Measurements from ENCODE around the gene CDAN1.

CDAN1 gene

GRCh38 chr15:42741710-42742109 lies 4.8 kb upstream of the CDAN1 start:
- H3K4me3 Mint-ChIP-seq: no peak overlapping the region

GRCh38 chr15:42737529-42738328 lies 801 bp upstream of the CDAN1 start:
- Mint-ChIP-seq H3K9me3 (ENCODE audit: low read depth) (no peaks in the 10 kb centered on the region), H3K36me3 (no peaks in the 10 kb centered on the region), H3K27ac (peak overlapping the region; percentile 72), H3K4me3 (peak overlapping the region; percentile 85), H3K27me3 (no peaks in the 10 kb centered on the region), H3K4me1 (ENCODE audit: low read depth) (peaks cover 9% of the 10 kb centered on the region)

More at GRCh38 chr15:42741710-42742109, 4.8 kb upstream of the CDAN1 start:
- peaks cover 5% of the 10 kb centered on the region for H3K36me3 Mint-ChIP-seq
- no peak overlapping the region for H3K27ac Mint-ChIP-seq
- H3K27me3 Mint-ChIP-seq: no peaks in the 10 kb centered on the region
- no peaks in the 10 kb centered on the region for H3K9me3 Mint-ChIP-seq (ENCODE audit: low read depth)
- H3K4me1 Mint-ChIP-seq (ENCODE audit: low read depth): peaks cover 4% of the 10 kb centered on the region

- no peaks in the 10 kb centered on the region for H3K27me3 Mint-ChIP-seq
- H3K27ac Mint-ChIP-seq: peak overlapping the region; percentile 28
- peak overlapping the region; percentile 85 for H3K4me3 Mint-ChIP-seq
- no peaks in the 10 kb centered on the region for H3K9me3 Mint-ChIP-seq (ENCODE audit: low read depth)
- H3K36me3 Mint-ChIP-seq: peaks cover 2% of the 10 kb centered on the region
- peaks cover 9% of the 10 kb centered on the region for H3K4me1 Mint-ChIP-seq (ENCODE audit: low read depth)
These were observed 643 bp downstream of the CDAN1 start for GRCh38 chr15:42736178-42736792.

GRCh38 chr15:42735382-42736165 lies 1.4 kb downstream of the CDAN1 start:
- Mint-ChIP-seq H3K4me3 (peak overlapping the region; percentile 83), H3K27me3 (no peaks in the 10 kb centered on the region), H3K9me3 (ENCODE audit: low read depth) (no peaks in the 10 kb centered on the region), H3K4me1 (ENCODE audit: low read depth) (peaks cover 9% of the 10 kb centered on the region), H3K27ac (peak overlapping the region; percentile 28), H3K36me3 (peaks cover 4% of the 10 kb centered on the region)

GRCh38 chr15:42734076-42734672 lies 2.8 kb downstream of the CDAN1 start:
- Mint-ChIP-seq H3K36me3 (peaks cover 6% of the 10 kb centered on the region), H3K4me1 (ENCODE audit: low read depth) (peaks cover 9% of the 10 kb centered on the region), H3K4me3 (peak overlapping the region; percentile 67), H3K9me3 (ENCODE audit: low read depth) (no peaks in the 10 kb centered on the region), H3K27ac (peak overlapping the region; percentile 58), H3K27me3 (no peaks in the 10 kb centered on the region)

GRCh38 chr15:42733027-42733426 lies 3.9 kb downstream of the CDAN1 start:
- Mint-ChIP-seq H3K4me1 (ENCODE audit: low read depth) (peaks cover 9% of the 10 kb centered on the region), H3K9me3 (ENCODE audit: low read depth) (no peaks in the 10 kb centered on the region), H3K36me3 (peaks cover 6% of the 10 kb centered on the region), H3K27me3 (no peaks in the 10 kb centered on the region), H3K27ac (no peak overlapping the region), H3K4me3 (no peak overlapping the region)

- Mint-ChIP-seq H3K27ac (peak overlapping the region; percentile 58), H3K4me3 (no peak overlapping the region), H3K9me3 (ENCODE audit: low read depth) (no peaks in the 10 kb centered on the region), H3K4me1 (ENCODE audit: low read depth) (peaks cover 5% of the 10 kb centered on the region), H3K27me3 (no peaks in the 10 kb centered on the region), H3K36me3 (peaks cover 6% of the 10 kb centered on the region)
These were observed 4.7 kb downstream of the CDAN1 start for GRCh38 chr15:42732095-42732827.

GRCh38 chr15:42731461-42731860 lies 5.5 kb downstream of the CDAN1 start:
- peaks cover 5% of the 10 kb centered on the region for H3K4me1 Mint-ChIP-seq (ENCODE audit: low read depth)
- no peaks in the 10 kb centered on the region for H3K9me3 Mint-ChIP-seq (ENCODE audit: low read depth)
- H3K36me3 Mint-ChIP-seq: peaks cover 6% of the 10 kb centered on the region
- no peak overlapping the region for H3K4me3 Mint-ChIP-seq
- no peaks in the 10 kb centered on the region for H3K27me3 Mint-ChIP-seq
- no peak overlapping the region for H3K27ac Mint-ChIP-seq

- no peak overlapping the region for H3K4me3 Mint-ChIP-seq
- no peak overlapping the region for H3K27ac Mint-ChIP-seq
- H3K36me3 Mint-ChIP-seq: peaks cover 6% of the 10 kb centered on the region
- no peaks in the 10 kb centered on the region for H3K9me3 Mint-ChIP-seq (ENCODE audit: low read depth)
- H3K4me1 Mint-ChIP-seq (ENCODE audit: low read depth): peaks cover 3% of the 10 kb centered on the region
- H3K27me3 Mint-ChIP-seq: no peaks in the 10 kb centered on the region
These were observed 6.4 kb downstream of the CDAN1 start for GRCh38 chr15:42730536-42730935.

- H3K4me3 Mint-ChIP-seq: no peak overlapping the region
- no peak overlapping the region for H3K27ac Mint-ChIP-seq
- peaks cover 3% of the 10 kb centered on the region for H3K4me1 Mint-ChIP-seq (ENCODE audit: low read depth)
- no peaks in the 10 kb centered on the region for H3K9me3 Mint-ChIP-seq (ENCODE audit: low read depth)
- no peaks in the 10 kb centered on the region for H3K27me3 Mint-ChIP-seq
- H3K36me3 Mint-ChIP-seq: peaks cover 6% of the 10 kb centered on the region
These were observed 6.8 kb downstream of the CDAN1 start for GRCh38 chr15:42730135-42730534.

- Mint-ChIP-seq H3K4me3 (no peak overlapping the region), H3K27ac (no peak overlapping the region), H3K4me1 (ENCODE audit: low read depth) (peaks cover 3% of the 10 kb centered on the region), H3K36me3 (peaks cover 6% of the 10 kb centered on the region), H3K27me3 (no peaks in the 10 kb centered on the region), H3K9me3 (ENCODE audit: low read depth) (no peaks in the 10 kb centered on the region)
These were observed 7.5 kb downstream of the CDAN1 start for GRCh38 chr15:42729409-42729808.

GRCh38 chr15:42728972-42729371 lies 8.0 kb downstream of the CDAN1 start:
- H3K4me3 Mint-ChIP-seq: no peak overlapping the region
- no peaks in the 10 kb centered on the region for H3K9me3 Mint-ChIP-seq (ENCODE audit: low read depth)
- peaks cover 6% of the 10 kb centered on the region for H3K36me3 Mint-ChIP-seq
- no peak overlapping the region for H3K27ac Mint-ChIP-seq
- H3K4me1 Mint-ChIP-seq (ENCODE audit: low read depth): no peaks in the 10 kb centered on the region
- H3K27me3 Mint-ChIP-seq: no peaks in the 10 kb centered on the region

- H3K27ac Mint-ChIP-seq: no peak overlapping the region
- H3K36me3 Mint-ChIP-seq: peaks cover 6% of the 10 kb centered on the region
- H3K27me3 Mint-ChIP-seq: no peaks in the 10 kb centered on the region
- H3K9me3 Mint-ChIP-seq (ENCODE audit: low read depth): no peaks in the 10 kb centered on the region
- H3K4me1 Mint-ChIP-seq (ENCODE audit: low read depth): no peaks in the 10 kb centered on the region
- H3K4me3 Mint-ChIP-seq: no peak overlapping the region
These were observed 8.4 kb downstream of the CDAN1 start for GRCh38 chr15:42728560-42728959.

- H3K4me1 Mint-ChIP-seq (ENCODE audit: low read depth): no peaks in the 10 kb centered on the region
- H3K36me3 Mint-ChIP-seq: peaks cover 6% of the 10 kb centered on the region
- H3K27me3 Mint-ChIP-seq: no peaks in the 10 kb centered on the region
- no peak overlapping the region for H3K27ac Mint-ChIP-seq
- H3K4me3 Mint-ChIP-seq: no peak overlapping the region
- no peaks in the 10 kb centered on the region for H3K9me3 Mint-ChIP-seq (ENCODE audit: low read depth)
These were observed 9.1 kb downstream of the CDAN1 start for GRCh38 chr15:42727750-42728381.
